Stimulated activated CD4-positive, alpha-beta T cell treated with anti-CD3 and anti-CD28 coated beads, TNF-alpha, amount 100 ng/mL, for 24 hours (primary cell): ENCODE results near the gene HAND2.

Source experiments
- DNase-seq, 3 experiments: peaks; one replicate each; pipeline ENCODE4 v3.0.0-alpha.2; 2020; ENCODE audit warnings: low read depth in 3 of 3

HAND2 gene

GRCh38 chr4:173520921-173521466, 9.0 kb downstream of the HAND2 start:
- DNase-seq = no peak

DNA sequence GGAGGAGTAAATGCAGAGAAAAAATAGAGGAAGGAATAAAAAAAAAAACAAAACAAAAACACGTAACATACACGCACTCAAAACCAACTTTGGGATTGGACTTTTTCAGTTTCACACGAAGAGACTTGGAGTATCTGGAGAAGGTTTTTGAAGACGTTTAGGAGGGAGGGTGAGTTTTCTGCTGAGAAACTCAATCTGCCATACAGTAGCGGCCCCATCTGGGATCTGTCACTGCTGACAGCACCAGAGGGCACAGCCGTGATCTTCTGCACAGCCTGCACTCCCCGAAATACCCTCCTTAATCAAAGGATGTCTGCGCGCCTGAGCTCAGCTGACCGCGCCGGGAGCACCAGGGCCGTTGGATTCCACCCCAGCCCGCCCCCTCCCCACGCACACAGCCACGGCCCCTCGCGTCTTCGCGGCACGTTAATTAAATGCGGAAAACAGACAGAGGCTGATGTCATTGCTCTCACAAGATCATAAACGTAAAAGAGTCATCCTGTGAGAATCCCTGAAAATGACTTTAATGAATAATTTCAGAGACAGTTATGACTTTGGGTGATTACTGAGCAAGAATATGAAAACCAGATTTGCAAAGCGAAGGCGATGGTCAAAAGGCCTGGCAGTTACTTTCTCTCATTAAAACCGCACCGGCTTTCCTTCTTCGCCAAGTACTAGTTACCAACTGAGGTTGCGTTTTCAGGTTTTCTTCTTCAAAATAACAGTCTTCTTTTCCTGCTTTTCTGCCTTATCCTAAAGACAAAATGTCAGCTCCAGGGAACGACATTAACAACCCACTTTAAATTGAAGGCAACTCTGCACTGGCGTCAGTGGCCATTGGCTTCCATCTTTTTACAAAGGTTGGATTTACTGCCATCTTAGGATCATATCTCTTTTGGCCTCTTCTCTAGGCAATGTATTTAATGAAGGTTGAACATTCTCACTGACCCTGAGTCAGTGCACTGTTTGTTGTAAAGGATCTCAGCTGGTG, 10.6 kb downstream of the HAND2 start:
- DNase-seq = no peak

DNA sequence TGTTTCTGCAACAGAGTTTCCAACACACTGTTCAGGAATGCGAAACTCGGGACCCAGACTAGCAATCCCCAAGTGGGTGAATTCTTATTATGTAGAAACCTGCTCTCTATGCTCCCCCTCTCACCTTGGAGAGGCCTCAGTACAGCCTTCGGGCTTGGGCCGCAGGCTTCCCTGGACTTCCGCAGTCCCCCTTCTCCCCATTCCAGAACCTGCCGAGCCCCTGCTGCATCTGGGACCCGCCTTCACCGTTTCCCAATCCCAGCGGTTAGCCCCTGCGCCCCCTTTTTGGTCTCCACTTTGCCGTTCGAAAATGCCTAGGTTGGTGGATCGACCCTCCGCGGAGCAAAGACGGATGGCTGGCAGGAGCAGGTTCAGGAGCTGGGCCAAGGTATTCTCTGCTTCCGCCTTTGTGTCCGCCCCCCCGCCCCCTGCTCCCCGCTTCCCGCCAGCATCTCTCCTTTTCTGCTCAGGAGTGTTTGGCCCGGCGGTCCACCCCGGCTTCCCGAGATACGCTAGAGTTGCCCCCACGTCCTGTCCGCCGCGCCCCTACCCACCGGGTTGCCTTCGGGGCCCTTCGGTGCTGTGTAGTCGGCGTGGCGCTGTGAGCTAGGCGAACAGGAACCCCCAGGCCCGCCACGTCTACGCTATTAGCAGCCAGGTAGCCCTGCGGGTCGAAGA, 11.5 kb downstream of the HAND2 start:
- DNase-seq = no peak

DNA sequence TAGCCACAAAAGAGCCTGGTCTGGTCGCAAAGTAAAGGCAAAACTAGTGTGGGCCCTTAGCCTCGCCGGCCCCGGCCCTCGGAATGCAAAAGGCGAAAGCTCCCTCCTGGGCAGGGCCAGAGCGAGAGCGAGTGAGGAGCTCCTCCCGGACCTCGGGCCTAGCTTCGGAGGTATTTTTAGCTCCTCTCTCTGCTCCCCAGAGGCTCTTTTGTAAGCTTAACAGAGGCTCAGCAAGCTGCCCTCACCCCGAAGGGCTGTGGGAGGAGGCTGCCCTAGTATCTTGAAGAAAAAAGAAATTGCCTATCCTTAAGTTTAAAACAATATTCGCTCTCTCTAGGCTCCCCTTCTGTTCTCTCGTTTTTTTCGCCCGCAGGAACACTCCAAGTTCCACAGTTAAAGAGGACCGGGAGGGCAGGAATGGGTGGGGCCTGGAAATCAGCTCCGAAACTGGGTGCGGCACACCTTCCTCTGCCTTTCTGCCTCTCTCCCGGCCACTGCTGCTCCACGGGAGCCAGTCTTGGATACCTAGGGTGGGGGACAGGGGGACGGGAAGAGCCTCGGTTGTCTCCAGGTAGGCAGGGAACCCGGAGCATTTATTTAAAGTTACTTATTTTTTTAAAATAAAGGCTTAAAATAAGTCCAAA, 12.1 kb downstream of the HAND2 start:
- no peak for DNase-seq

- no peak for DNase-seq
Measured at GRCh38 chr4:173516621-173517524, 13.2 kb downstream of the HAND2 start.

GRCh38 chr4:173515458-173515857, 14.6 kb downstream of the HAND2 start:
- DNase-seq = no peak

DNA sequence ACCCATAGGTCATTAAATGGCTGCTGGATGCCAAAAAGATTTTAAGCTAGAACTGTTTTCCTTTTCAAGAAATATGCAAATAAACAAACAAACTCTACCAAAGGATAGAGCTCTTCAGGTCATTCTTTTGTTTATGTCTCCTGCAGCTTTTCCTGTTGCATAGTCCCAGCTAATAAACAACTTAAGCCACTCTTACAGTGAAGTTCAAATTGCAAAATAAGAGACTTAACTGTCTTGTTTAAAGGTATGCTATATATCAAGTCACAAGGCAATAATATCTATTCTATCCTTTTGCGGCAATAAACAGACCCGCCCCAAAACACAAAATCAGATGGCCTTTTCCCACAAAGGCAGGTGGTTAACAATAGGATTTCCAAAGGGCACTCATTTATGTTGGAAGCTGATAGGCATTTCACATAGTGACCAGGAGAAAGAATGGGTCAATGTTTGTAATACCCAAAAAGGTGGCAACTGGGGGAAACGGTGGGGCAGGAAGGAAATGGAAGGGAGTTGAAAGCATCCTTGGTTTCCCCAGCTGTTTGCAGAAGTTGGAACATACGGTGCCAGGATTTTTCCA, 15.3 kb downstream of the HAND2 start:
- DNase-seq = no peak

- no peak for DNase-seq
Measured at GRCh38 chr4:173513651-173514050, 16.4 kb downstream of the HAND2 start.

GRCh38 chr4:173511787-173512361, 18.2 kb downstream of the HAND2 start:
- DNase-seq = no peak

GRCh38 chr4:173509036-173510001, 20.7 kb downstream of the HAND2 start:
- DNase-seq = no peak

- DNase-seq = no peak
Measured at GRCh38 chr4:173508386-173509035, 21.5 kb downstream of the HAND2 start.

DNA sequence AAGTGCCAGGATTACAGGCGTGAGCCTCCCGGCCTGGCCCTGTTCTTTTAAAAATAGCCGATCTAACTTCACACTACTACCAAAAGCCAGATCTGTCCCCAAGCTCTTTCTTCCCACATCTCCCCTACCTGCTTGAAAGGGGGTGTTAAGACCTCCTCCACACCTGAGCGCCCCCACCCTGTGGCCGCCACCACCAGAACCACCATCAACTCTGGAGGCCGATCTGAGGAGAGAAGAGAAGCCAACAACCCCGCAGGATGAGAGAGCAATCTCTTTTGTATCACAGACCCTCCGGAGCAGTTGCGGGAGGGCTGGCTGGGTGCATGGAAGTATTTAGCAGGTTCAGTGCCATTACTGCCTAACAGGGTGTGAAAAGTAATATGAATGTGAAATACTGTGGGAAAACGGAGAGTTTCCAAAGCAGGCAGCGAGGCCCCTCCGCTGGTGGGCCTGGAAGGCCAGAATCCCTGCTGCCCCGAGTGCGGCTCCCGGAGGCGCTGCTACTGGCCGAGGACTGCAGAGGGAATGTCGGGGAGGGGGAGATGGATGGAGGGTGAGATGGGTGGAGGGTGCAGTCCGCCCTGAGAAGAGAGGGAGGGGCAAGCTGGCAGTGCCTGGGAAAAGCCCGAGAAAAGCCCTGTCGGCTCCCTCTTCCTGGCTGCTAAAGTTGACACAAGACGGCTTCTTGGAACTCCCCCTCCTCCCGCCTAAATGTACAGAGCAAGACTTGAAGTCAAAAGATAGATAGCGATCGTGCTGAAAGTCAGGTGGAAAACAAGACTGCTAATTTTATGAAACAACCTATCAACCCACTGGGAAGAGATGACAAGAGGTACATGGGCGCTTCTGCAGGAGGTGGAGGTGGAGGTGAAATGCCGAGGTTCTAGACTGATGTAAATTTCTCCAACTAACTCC, 22.3 kb downstream of the HAND2 start:
- DNase-seq = no peak

- DNase-seq = no peak
Measured at GRCh38 chr4:173506597-173507211, 23.3 kb downstream of the HAND2 start.

GRCh38 chr4:173505924-173506518, 24.0 kb downstream of the HAND2 start:
- peak in 2 of 3 experiments; percentile 15 to 47 for DNase-seq

DNA sequence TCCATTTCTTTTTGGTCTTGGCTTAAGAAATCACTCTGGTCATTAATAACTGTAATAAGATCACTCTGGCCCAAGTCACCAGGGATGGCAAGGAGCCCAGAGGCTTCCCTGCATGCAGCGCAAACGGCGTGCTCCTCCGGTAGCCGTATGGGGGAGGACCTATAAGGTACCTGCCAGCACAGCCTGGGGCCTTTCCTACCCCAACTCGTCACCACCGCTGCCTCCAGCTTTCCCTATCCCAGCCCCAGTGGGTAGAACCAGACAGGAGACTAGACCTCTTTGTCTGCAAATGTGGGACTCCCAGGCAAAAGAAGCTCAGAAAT, 25.9 kb downstream of the HAND2 start:
- no peak for DNase-seq

- no peak for DNase-seq
Measured at GRCh38 chr4:173503330-173504180, 26.5 kb downstream of the HAND2 start.
